ENCODE measurements around the gene SP140. TPM values are rescaled to one million over a fixed set of nuclear protein-coding genes. Genes with fewer than 3 reads are reported as not detected.
"Not testable (repeated sequence)": the region's sequence is repeated elsewhere in the genome, so short reads cannot be mapped to it uniquely, and the experiment has no call there.

The SP140 gene
- total RNA-seq, 2 experiments from 2014 or later = 53.3 to 58.8 TPM

GRCh38 chr2:230307485-230307884 lies 81.9 kb downstream of the SP140 start:
- CTCF ChIA-PET = interaction anchor here (0.8 to 0.9 kb wide), 2 partner anchors 10 to 14 kb away, joined by 3 to 5 read pairs; no protein-coding TSS in a partner anchor
- POLR2A ChIA-PET = no interaction called here
- peaks cover 36% of the 10 kb centered on the region for H3K36me3 Mint-ChIP-seq (ENCODE audit: low read depth)

GRCh38 chr2:230308402-230309000 lies 83.0 kb downstream of the SP140 start:
- Mint-ChIP-seq H3K27ac (no peak overlapping the region), H3K4me1 (peaks cover 7% of the 10 kb centered on the region), H3K4me3 (no peak overlapping the region), H3K9me3 (peaks cover 22% of the 10 kb centered on the region), H3K36me3 (ENCODE audit: low read depth) (peaks cover 35% of the 10 kb centered on the region), H3K27me3 (no peaks in the 10 kb centered on the region)
- POLR2A ChIA-PET = no interaction called here
- CTCF ChIA-PET = no interaction called here
- DNase-seq = no peak

More at GRCh38 chr2:230307485-230307884, 81.9 kb downstream of the SP140 start:
- no peaks in the 10 kb centered on the region for H3K27me3 Mint-ChIP-seq
- H3K4me3 Mint-ChIP-seq = no peak overlapping the region
- peaks cover 11% of the 10 kb centered on the region for H3K4me1 Mint-ChIP-seq
- H3K27ac Mint-ChIP-seq = no peak overlapping the region
- no peak for DNase-seq
- peaks cover 27% of the 10 kb centered on the region for H3K9me3 Mint-ChIP-seq

GRCh38 chr2:230310792-230311191 lies 85.3 kb downstream of the SP140 start:
- H3K9me3 Mint-ChIP-seq, DNase-seq, H3K4me3 Mint-ChIP-seq, H3K27me3 Mint-ChIP-seq, H3K27ac Mint-ChIP-seq, CTCF ChIA-PET, POLR2A ChIA-PET: not testable (repeated sequence)
- peaks cover 12% of the 10 kb centered on the region for H3K4me1 Mint-ChIP-seq
- peaks cover 47% of the 10 kb centered on the region for H3K36me3 Mint-ChIP-seq (ENCODE audit: low read depth)

- peak overlapping the region; percentile 41 for H3K27ac Mint-ChIP-seq
- POLR2A ChIA-PET, H3K4me3 Mint-ChIP-seq, H3K27me3 Mint-ChIP-seq, H3K9me3 Mint-ChIP-seq, DNase-seq, CTCF ChIA-PET: not testable (repeated sequence)
- H3K4me1 Mint-ChIP-seq = peaks cover 19% of the 10 kb centered on the region
- H3K36me3 Mint-ChIP-seq (ENCODE audit: low read depth) = peaks cover 52% of the 10 kb centered on the region
Measured at GRCh38 chr2:230311634-230312033, 86.1 kb downstream of the SP140 start.

GRCh38 chr2:230312638-230313037 lies 87.1 kb downstream of the SP140 start:
- Mint-ChIP-seq H3K9me3 (peaks cover 3% of the 10 kb centered on the region), H3K27ac (no peak overlapping the region), H3K4me3 (no peak overlapping the region), H3K4me1 (peaks cover 27% of the 10 kb centered on the region), H3K27me3 (no peaks in the 10 kb centered on the region), H3K36me3 (ENCODE audit: low read depth) (peaks cover 49% of the 10 kb centered on the region)
- ChIA-PET POLR2A (no interaction called here), CTCF (no interaction called here)
- no peak for DNase-seq

- Mint-ChIP-seq H3K4me3 (no peak overlapping the region), H3K27ac (peak overlapping the region; percentile 91), H3K27me3 (no peaks in the 10 kb centered on the region), H3K4me1 (peaks cover 67% of the 10 kb centered on the region), H3K36me3 (ENCODE audit: low read depth) (peaks cover 63% of the 10 kb centered on the region), H3K9me3 (peaks cover 4% of the 10 kb centered on the region)
- DNase-seq = no peak
- POLR2A ChIA-PET = no interaction called here
- CTCF ChIA-PET = interaction anchor here (0.8 to 2.2 kb wide), 3 partner anchors 10 to 14 kb away, joined by 3 to 7 read pairs (median 4); no protein-coding TSS in a partner anchor
Measured at GRCh38 chr2:230317366-230317765, 91.8 kb downstream of the SP140 start.

- Mint-ChIP-seq H3K27me3 (no peaks in the 10 kb centered on the region), H3K4me3 (peak overlapping the region; percentile 51), H3K9me3 (peaks cover 7% of the 10 kb centered on the region), H3K36me3 (ENCODE audit: low read depth) (peaks cover 61% of the 10 kb centered on the region), H3K4me1 (peaks cover 72% of the 10 kb centered on the region), H3K27ac (peak overlapping the region; percentile 91)
- peak; percentile 25 for DNase-seq
- CTCF ChIA-PET = interaction anchor here (0.6 to 1.1 kb wide), 4 partner anchors 11 to 120 kb away, joined by 3 read pairs; no protein-coding TSS in a partner anchor
- POLR2A ChIA-PET = interaction anchor here (0.6 to 0.9 kb wide), 4 partner anchors 9 to 100 kb away, joined by 3 to 4 read pairs (median 3); partner anchors contain the start of genes SP110 and SP140L
Measured at GRCh38 chr2:230318190-230319121, 92.9 kb downstream of the SP140 start.

- ChIA-PET CTCF (interaction anchor here (0.9 to 1.1 kb wide), 2 partner anchors 13 to 33 kb away, joined by 3 read pairs; no protein-coding TSS in a partner anchor), POLR2A (interaction anchor here (0.6 to 0.8 kb wide), 3 partner anchors 8 to 107 kb away, joined by 3 read pairs; partner anchors contain the start of gene SP140L)
- H3K9me3 Mint-ChIP-seq = peaks cover 12% of the 10 kb centered on the region
- no peaks in the 10 kb centered on the region for H3K27me3 Mint-ChIP-seq
- peak; percentile 90 for DNase-seq
- H3K36me3 Mint-ChIP-seq (ENCODE audit: low read depth) = peaks cover 62% of the 10 kb centered on the region
- peaks cover 80% of the 10 kb centered on the region for H3K4me1 Mint-ChIP-seq
- peak overlapping the region; percentile 91 for H3K27ac Mint-ChIP-seq
- peak overlapping the region; percentile 51 for H3K4me3 Mint-ChIP-seq
Measured at GRCh38 chr2:230319211-230319862, 93.8 kb downstream of the SP140 start.

- Mint-ChIP-seq H3K27me3 (no peaks in the 10 kb centered on the region), H3K36me3 (ENCODE audit: low read depth) (peaks cover 61% of the 10 kb centered on the region), H3K4me3 (no peak overlapping the region), H3K27ac (peak overlapping the region; percentile 76), H3K4me1 (peaks cover 88% of the 10 kb centered on the region), H3K9me3 (peaks cover 12% of the 10 kb centered on the region)
- ChIA-PET CTCF (interaction anchor here (1.1 to 1.3 kb wide), 2 partner anchors 11 to 253 kb away, joined by 3 read pairs; partner anchors contain the start of gene SLC16A14), POLR2A (no interaction called here)
- DNase-seq = no peak
Measured at GRCh38 chr2:230321031-230321430, 95.5 kb downstream of the SP140 start.

GRCh38 chr2:230322561-230323384 lies 97.2 kb downstream of the SP140 start:
- no peaks in the 10 kb centered on the region for H3K27me3 Mint-ChIP-seq
- peaks cover 80% of the 10 kb centered on the region for H3K4me1 Mint-ChIP-seq
- peaks cover 67% of the 10 kb centered on the region for H3K36me3 Mint-ChIP-seq (ENCODE audit: low read depth)
- ChIA-PET CTCF (interaction anchor here (0.6 to 1.6 kb wide), 5 partner anchors 8 to 58 kb away, joined by 3 to 5 read pairs (median 3); no protein-coding TSS in a partner anchor), POLR2A (no interaction called here)
- DNase-seq = no peak
- peaks cover 12% of the 10 kb centered on the region for H3K9me3 Mint-ChIP-seq
- H3K27ac Mint-ChIP-seq = peak overlapping the region; percentile 82
- H3K4me3 Mint-ChIP-seq = no peak overlapping the region

- POLR2A ChIA-PET = no interaction called here
- peaks cover 12% of the 10 kb centered on the region for H3K9me3 Mint-ChIP-seq
- peak overlapping the region; percentile 77 for H3K27ac Mint-ChIP-seq
- H3K36me3 Mint-ChIP-seq (ENCODE audit: low read depth) = peaks cover 61% of the 10 kb centered on the region
- H3K4me1 Mint-ChIP-seq = peaks cover 74% of the 10 kb centered on the region
- no peak for DNase-seq
- H3K4me3 Mint-ChIP-seq = no peak overlapping the region
- CTCF ChIA-PET = interaction anchor here (0.6 to 1.6 kb wide), 3 partner anchors 9 to 59 kb away, joined by 3 to 4 read pairs (median 3); no protein-coding TSS in a partner anchor
- H3K27me3 Mint-ChIP-seq = no peaks in the 10 kb centered on the region
Measured at GRCh38 chr2:230323385-230324106, 98.0 kb downstream of the SP140 start.

All from activated CD4-positive, alpha-beta T cell treated with anti-CD3 and anti-CD28 coated beads, Interleukin-2, amount 10 ng/mL, durations not matched to agents 7 days and 5 days (primary cell).